HepG2 (cell line): Measurements from ENCODE around the gene HAPLN2. TPM values are rescaled to one million over a fixed set of nuclear protein-coding genes. Genes with fewer than 3 reads are reported as not detected.

Experiments used
- BCLAF1 ChIP-seq: fragments of 450-650 bp; IDR thresholded peaks from 2 replicates; pipeline ENCODE4 v1.6.1; 2017; ENCODE audit warnings: mild to moderate bottlenecking
- CBFB ChIP-seq: sonication (generic); formaldehyde crosslinking; IDR thresholded peaks from 2 replicates; pipeline ENCODE4 v1.4.0; 2020; ENCODE audit warnings: missing genetic modification reagents
- CEBPB ChIP-seq: IDR thresholded peaks from 2 replicates; pipeline ENCODE4 v1.6.1; 2011; ENCODE audit warnings: low read depth, low read length, improper control_type of control experiment, borderline replicate concordance
- GABPB1 ChIP-seq: IDR thresholded peaks from 2 replicates; pipeline ENCODE4 v1.6.1; 2016; ENCODE audit warnings: mild to moderate bottlenecking, missing genetic modification reagents, moderate library complexity, missing compliant biosample characterization
- GATAD2A ChIP-seq: IDR thresholded peaks from 2 replicates; pipeline ENCODE4 v1.6.1; 2016
- HMG20A ChIP-seq: IDR thresholded peaks from 2 replicates; pipeline ENCODE4 v1.6.1; 2016; ENCODE audit warnings: borderline replicate concordance
- KDM6A ChIP-seq: IDR thresholded peaks from 2 replicates; pipeline ENCODE4 v1.6.1; 2016; ENCODE audit warnings: low read depth
- MEIS2 ChIP-seq: sonication (generic); formaldehyde crosslinking; IDR thresholded peaks from 2 replicates; pipeline ENCODE4 v1.9.0; 2021; ENCODE audit warnings: mild to moderate bottlenecking, missing genetic modification reagents
- MLLT10 ChIP-seq: sonication (generic); formaldehyde crosslinking; IDR thresholded peaks from 2 replicates; pipeline ENCODE4 v1.4.0; 2020; ENCODE audit warnings: missing genetic modification reagents
- MTF1 ChIP-seq: sonication (generic); formaldehyde crosslinking; IDR thresholded peaks from 2 replicates; pipeline ENCODE4 v1.5.0; 2020; ENCODE audit warnings: missing genetic modification reagents
- MYNN ChIP-seq: sonication (generic); formaldehyde crosslinking; IDR thresholded peaks from 2 replicates; pipeline ENCODE4 v1.4.0; 2020; ENCODE audit warnings: mild to moderate bottlenecking, low read depth, missing genetic modification reagents
- RBAK ChIP-seq: sonication (generic); formaldehyde crosslinking; IDR thresholded peaks from 2 replicates; pipeline ENCODE4 v1.5.1; 2020; ENCODE audit warnings: mild to moderate bottlenecking, missing genetic modification reagents
- RFX5 ChIP-seq: IDR thresholded peaks from 2 replicates; pipeline ENCODE4 v1.6.1; 2011; ENCODE audit warnings: low read depth, low read length, improper control_type of control experiment
- TEF ChIP-seq: sonication (generic); formaldehyde crosslinking; IDR thresholded peaks from 2 replicates; pipeline ENCODE4 v1.5.0; 2020; ENCODE audit warnings: missing genetic modification reagents
- TRIM24 ChIP-seq: sonication (generic); formaldehyde crosslinking; IDR thresholded peaks from 2 replicates; pipeline ENCODE4 v1.8.0; 2022; ENCODE audit warnings: mild to moderate bottlenecking, missing genetic modification reagents
- ZBTB1 ChIP-seq: sonication (generic); formaldehyde crosslinking; IDR thresholded peaks from 2 replicates; pipeline ENCODE4 v1.4.0; 2020; ENCODE audit warnings: missing genetic modification reagents, borderline replicate concordance
- ZBTB34 ChIP-seq: sonication (generic); formaldehyde crosslinking; IDR thresholded peaks from 2 replicates; pipeline ENCODE4 v1.8.0; 2022; ENCODE audit warnings: mild to moderate bottlenecking, missing genetic modification reagents
- ZFAT ChIP-seq: sonication (generic); formaldehyde crosslinking; conservative IDR thresholded peaks from 2 replicates; pipeline ENCODE4 v1.8.1; 2023; ENCODE audit warnings: missing genetic modification reagents, inconsistent platforms
- ZFX ChIP-seq: sonication (generic); formaldehyde crosslinking; IDR thresholded peaks from 2 replicates; pipeline ENCODE4 v1.4.0; 2020; ENCODE audit warnings: mild to moderate bottlenecking, low read depth, missing genetic modification reagents, moderate library complexity
- ZNF33B ChIP-seq: sonication (generic); formaldehyde crosslinking; IDR thresholded peaks from 2 replicates; pipeline ENCODE4 v1.5.1; 2020; ENCODE audit warnings: mild to moderate bottlenecking, missing genetic modification reagents
- ZNF496 ChIP-seq: sonication (generic); formaldehyde crosslinking; IDR thresholded peaks from 2 replicates; pipeline ENCODE4 v1.8.1; 2023; ENCODE audit warnings: mild to moderate bottlenecking, moderate library complexity, missing genetic modification reagents; ENCODE audit not compliant: insufficient replicate concordance
- ZNF570 ChIP-seq: sonication (generic); formaldehyde crosslinking; IDR thresholded peaks from 2 replicates; pipeline ENCODE4 v1.4.0; 2020; ENCODE audit warnings: mild to moderate bottlenecking, missing genetic modification reagents, borderline replicate concordance
- ZNF749 ChIP-seq: sonication (generic); formaldehyde crosslinking; IDR thresholded peaks from 2 replicates; pipeline ENCODE4 v1.8.0; 2022; ENCODE audit warnings: mild to moderate bottlenecking, missing genetic modification reagents, moderate library complexity, borderline replicate concordance
- ZNF773 ChIP-seq: sonication (generic); formaldehyde crosslinking; IDR thresholded peaks from 2 replicates; pipeline ENCODE4 v1.4.0; 2020; ENCODE audit warnings: missing genetic modification reagents, borderline replicate concordance
- ZNF784 ChIP-seq: sonication (generic); formaldehyde crosslinking; IDR thresholded peaks from 2 replicates; pipeline ENCODE4 v1.5.1; 2020; ENCODE audit warnings: missing genetic modification reagents, mild to moderate bottlenecking, borderline replicate concordance
- polyA plus RNA-seq, 8 experiments: library from polyadenylated mRNA; depleted of rRNA in 3 of 8; stranded (reverse) in 7 of 8; unstranded in 1 of 8; fragments of >200 nt; fragmentation: Illumina TruSeq in 4 of 8; extraction: Trizol in 4 of 8; gene quantifications; 2 replicates each; pipeline versions ENCODE4 v1.2.1 to v1.2.3, GENCODE V29; 2011 to 2016; ENCODE audit warnings: low read depth in 4 of 8, missing spikeins in 1 of 8, mixed read lengths in 1 of 8; ENCODE audit not compliant: insufficient read depth in 1 of 8
- total RNA-seq, 5 experiments: library from RNA; depleted of rRNA; stranded (reverse); fragments of >200 nt; fragmentation: Illumina TruSeq; extraction: Trizol; gene quantifications; 2 replicates each; pipeline ENCODE4 v1.2.3, GENCODE V29; 2016; ENCODE audit warnings: low read depth in 1 of 5

The HAPLN2 gene
- total and polyA plus RNA-seq, 2 of the 13 experiments (the other 11 are each of a cell fraction or from before 2014, with no cell fraction given) = not detected

GRCh38 chr1:156571919-156572662 is 47.1 kb upstream of the HAPLN2 start, which contains the start of gene IQGAP3 (continued):
- TF ChIP-seq MLLT10 (CRISPR knock-in tag) (no peak), MYNN (no peak), RFX5 (no peak), ZFX (peak; percentile 65; the same call in 1 of the 2 replicates), ZNF33B (CRISPR knock-in tag) (no peak), ZBTB34 (CRISPR knock-in tag) (peak; percentile 35; the same call in 1 of the 2 replicates), RBAK (CRISPR knock-in tag) (no peak), ZNF749 (CRISPR knock-in tag) (peak; percentile 68; the same call in 1 of the 2 replicates), KDM6A (CRISPR knock-in tag) (no peak), ZFAT (no peak), BCLAF1 (no peak), ZNF496 (no peak), GATAD2A (CRISPR knock-in tag) (no peak), ZNF773 (CRISPR knock-in tag) (no peak), GABPB1 (CRISPR knock-in tag) (peak; percentile 99), HMG20A (CRISPR knock-in tag) (no peak), ZNF570 (CRISPR knock-in tag) (no peak), MTF1 (CRISPR knock-in tag) (no peak), TRIM24 (CRISPR knock-in tag) (no peak), ZBTB1 (CRISPR knock-in tag) (no peak), ZNF784 (CRISPR knock-in tag) (no peak), CEBPB (no peak), TEF (no peak), CBFB (no peak; the same call in 1 of the 2 replicates), MEIS2 (CRISPR knock-in tag) (peak; percentile 8; the same call in 1 of the 2 replicates)
